ENCODE data around the gene LIMCH1.
"Not testable (repeated sequence)": the region's sequence is repeated elsewhere in the genome, so short reads cannot be mapped to it uniquely, and the experiment has no call there.

- not testable (repeated sequence) for TF ChIP-seq POLR2A, CTCF (IDR thresholded peaks at IDR 0.05)
Observed at GRCh38 chr4:41651150-41651549, 113.2 kb downstream of the LIMCH1 start.
